ENCODE results near the gene ARHGAP40. TPM values are rescaled to one million over a fixed set of nuclear protein-coding genes. Genes with fewer than 3 reads are reported as not detected.

The ARHGAP40 gene
- total RNA-seq, 1 donor from 2014 or later: 0.64 TPM

- Mint-ChIP-seq H3K4me1 (ENCODE audit: unreplicated experiment) (peaks cover 16% of the 10 kb centered on the region), H3K9me3 (ENCODE audit: unreplicated experiment) (no peaks in the 10 kb centered on the region), H3K4me3 (ENCODE audit: unreplicated experiment) (no peak overlapping the region), H3K27me3 (ENCODE audit: unreplicated experiment) (peaks cover 4% of the 10 kb centered on the region), H3K27ac (ENCODE audit: unreplicated experiment) (no peak overlapping the region), H3K36me3 (ENCODE audit: low read depth, unreplicated experiment) (no peaks in the 10 kb centered on the region)
- no peak for DNase-seq (ENCODE audit: low spot score)
- TF ChIP-seq CTCF (IDR thresholded peaks at IDR 0.05; ENCODE audit: unreplicated experiment): no peak
These were observed 24.3 kb downstream of the ARHGAP40 start for GRCh38 chr20:38625896-38626295.

- H3K9me3 Mint-ChIP-seq (ENCODE audit: unreplicated experiment): no peaks in the 10 kb centered on the region
- H3K36me3 Mint-ChIP-seq (ENCODE audit: low read depth, unreplicated experiment): no peaks in the 10 kb centered on the region
- no peak for TF ChIP-seq CTCF (IDR thresholded peaks at IDR 0.05; ENCODE audit: unreplicated experiment)
- no peak for DNase-seq (ENCODE audit: low spot score)
- peaks cover 13% of the 10 kb centered on the region for H3K4me1 Mint-ChIP-seq (ENCODE audit: unreplicated experiment)
- H3K27ac Mint-ChIP-seq (ENCODE audit: unreplicated experiment): no peak overlapping the region
- peaks cover 4% of the 10 kb centered on the region for H3K27me3 Mint-ChIP-seq (ENCODE audit: unreplicated experiment)
- no peak overlapping the region for H3K4me3 Mint-ChIP-seq (ENCODE audit: unreplicated experiment)
These were observed 25.5 kb downstream of the ARHGAP40 start for GRCh38 chr20:38626921-38627659.

GRCh38 chr20:38628580-38629470, 27.2 kb downstream of the ARHGAP40 start:
- Mint-ChIP-seq H3K4me3 (ENCODE audit: unreplicated experiment) (no peak overlapping the region), H3K36me3 (ENCODE audit: low read depth, unreplicated experiment) (no peaks in the 10 kb centered on the region), H3K27me3 (ENCODE audit: unreplicated experiment) (peaks cover 4% of the 10 kb centered on the region), H3K27ac (ENCODE audit: unreplicated experiment) (no peak overlapping the region), H3K4me1 (ENCODE audit: unreplicated experiment) (peaks cover 13% of the 10 kb centered on the region), H3K9me3 (ENCODE audit: unreplicated experiment) (no peaks in the 10 kb centered on the region)
- TF ChIP-seq CTCF (IDR thresholded peaks at IDR 0.05; ENCODE audit: unreplicated experiment): no peak
- DNase-seq (ENCODE audit: low spot score): no peak

GRCh38 chr20:38629979-38630378, 28.4 kb downstream of the ARHGAP40 start:
- H3K4me3 Mint-ChIP-seq (ENCODE audit: unreplicated experiment): no peak overlapping the region
- DNase-seq (ENCODE audit: low spot score): no peak
- TF ChIP-seq CTCF (IDR thresholded peaks at IDR 0.05; ENCODE audit: unreplicated experiment): no peak
- H3K27me3 Mint-ChIP-seq (ENCODE audit: unreplicated experiment): peaks cover 1% of the 10 kb centered on the region
- H3K27ac Mint-ChIP-seq (ENCODE audit: unreplicated experiment): no peak overlapping the region
- H3K36me3 Mint-ChIP-seq (ENCODE audit: low read depth, unreplicated experiment): no peaks in the 10 kb centered on the region
- H3K9me3 Mint-ChIP-seq (ENCODE audit: unreplicated experiment): no peaks in the 10 kb centered on the region
- peaks cover 13% of the 10 kb centered on the region for H3K4me1 Mint-ChIP-seq (ENCODE audit: unreplicated experiment)

- TF ChIP-seq CTCF (IDR thresholded peaks at IDR 0.05; ENCODE audit: unreplicated experiment): no peak
- H3K27ac Mint-ChIP-seq (ENCODE audit: unreplicated experiment): no peak overlapping the region
- H3K4me1 Mint-ChIP-seq (ENCODE audit: unreplicated experiment): peaks cover 13% of the 10 kb centered on the region
- no peaks in the 10 kb centered on the region for H3K9me3 Mint-ChIP-seq (ENCODE audit: unreplicated experiment)
- peaks cover 1% of the 10 kb centered on the region for H3K27me3 Mint-ChIP-seq (ENCODE audit: unreplicated experiment)
- no peak for DNase-seq (ENCODE audit: low spot score)
- no peaks in the 10 kb centered on the region for H3K36me3 Mint-ChIP-seq (ENCODE audit: low read depth, unreplicated experiment)
- H3K4me3 Mint-ChIP-seq (ENCODE audit: unreplicated experiment): no peak overlapping the region
These were observed 29.1 kb downstream of the ARHGAP40 start for GRCh38 chr20:38630727-38631126.
